ENCODE measurements around the gene METTL24.

The METTL24 gene

DNA sequence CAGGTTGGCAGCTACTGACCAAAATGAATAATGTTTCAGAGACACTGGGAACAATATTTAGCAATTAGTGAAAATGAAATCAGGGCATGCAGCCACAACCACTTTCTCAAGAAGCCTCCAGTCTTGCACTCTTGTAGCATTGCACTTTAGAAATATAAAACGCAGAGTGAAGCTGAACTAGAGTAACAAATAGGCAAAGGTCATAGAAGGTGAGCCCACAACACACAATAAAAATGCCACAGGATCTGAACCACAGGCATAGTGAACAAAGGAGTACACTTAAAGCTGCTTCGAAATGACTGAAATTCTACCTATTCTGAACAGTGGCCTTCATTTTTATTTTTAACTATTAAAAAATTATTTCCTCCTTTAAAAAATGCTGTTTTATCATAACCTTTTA, 32.3 kb upstream of the METTL24 start:
- no peak for ATAC-seq
- TF ChIP-seq ZFP3 (CRISPR knock-in tag; IDR thresholded peaks at IDR 0.05) (no peak), ZNF8 (CRISPR knock-in tag; IDR thresholded peaks at IDR 0.05) (no peak), TOX (CRISPR knock-in tag; IDR thresholded peaks at IDR 0.05; ENCODE audit: borderline replicate concordance) (no peak), ZC3H10 (CRISPR knock-in tag; IDR thresholded peaks at IDR 0.05) (no peak), ESRRG (CRISPR knock-in tag; IDR thresholded peaks at IDR 0.05) (no peak), BACH2 (CRISPR knock-in tag; IDR thresholded peaks at IDR 0.05; ENCODE audit: borderline replicate concordance) (no peak), OSR1 (CRISPR knock-in tag; IDR thresholded peaks at IDR 0.05) (no peak), TCF4 (CRISPR knock-in tag; IDR thresholded peaks at IDR 0.05; ENCODE audit: borderline replicate concordance) (no peak), ZNF565 (CRISPR knock-in tag; conservative IDR thresholded peaks at IDR 0.05; ENCODE audit: low read depth) (no peak), CSDC2 (CRISPR knock-in tag; IDR thresholded peaks at IDR 0.05) (no peak), GLIS3 (CRISPR knock-in tag; IDR thresholded peaks at IDR 0.05) (no peak), PPARA (CRISPR knock-in tag; IDR thresholded peaks at IDR 0.05; ENCODE audit: borderline replicate concordance) (no peak), ISL1 (CRISPR knock-in tag; IDR thresholded peaks at IDR 0.05) (no peak), ZNF70 (CRISPR knock-in tag; IDR thresholded peaks at IDR 0.05) (no peak), ARNTL (CRISPR knock-in tag; IDR thresholded peaks at IDR 0.05; ENCODE audit: borderline replicate concordance, low read depth) (no peak)
- TF ChIP-seq, protein P1, sequence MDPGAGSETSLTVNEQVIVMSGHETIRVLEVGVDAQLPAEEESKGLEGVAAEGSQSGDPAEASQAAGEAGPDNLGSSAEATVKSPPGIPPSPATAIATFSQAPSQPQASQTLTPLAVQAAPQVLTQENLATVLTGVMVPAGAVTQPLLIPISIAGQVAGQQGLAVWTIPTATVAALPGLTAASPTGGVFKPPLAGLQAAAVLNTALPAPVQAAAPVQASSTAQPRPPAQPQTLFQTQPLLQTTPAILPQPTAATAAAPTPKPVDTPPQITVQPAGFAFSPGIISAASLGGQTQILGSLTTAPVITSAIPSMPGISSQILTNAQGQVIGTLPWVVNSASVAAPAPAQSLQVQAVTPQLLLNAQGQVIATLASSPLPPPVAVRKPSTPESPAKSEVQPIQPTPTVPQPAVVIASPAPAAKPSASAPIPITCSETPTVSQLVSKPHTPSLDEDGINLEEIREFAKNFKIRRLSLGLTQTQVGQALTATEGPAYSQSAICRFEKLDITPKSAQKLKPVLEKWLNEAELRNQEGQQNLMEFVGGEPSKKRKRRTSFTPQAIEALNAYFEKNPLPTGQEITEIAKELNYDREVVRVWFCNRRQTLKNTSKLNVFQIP (CRISPR knock-in tag; IDR thresholded peaks at IDR 0.05; ENCODE audit: borderline replicate concordance, low read depth) = no peak
- TF ChIP-seq, protein P2, sequence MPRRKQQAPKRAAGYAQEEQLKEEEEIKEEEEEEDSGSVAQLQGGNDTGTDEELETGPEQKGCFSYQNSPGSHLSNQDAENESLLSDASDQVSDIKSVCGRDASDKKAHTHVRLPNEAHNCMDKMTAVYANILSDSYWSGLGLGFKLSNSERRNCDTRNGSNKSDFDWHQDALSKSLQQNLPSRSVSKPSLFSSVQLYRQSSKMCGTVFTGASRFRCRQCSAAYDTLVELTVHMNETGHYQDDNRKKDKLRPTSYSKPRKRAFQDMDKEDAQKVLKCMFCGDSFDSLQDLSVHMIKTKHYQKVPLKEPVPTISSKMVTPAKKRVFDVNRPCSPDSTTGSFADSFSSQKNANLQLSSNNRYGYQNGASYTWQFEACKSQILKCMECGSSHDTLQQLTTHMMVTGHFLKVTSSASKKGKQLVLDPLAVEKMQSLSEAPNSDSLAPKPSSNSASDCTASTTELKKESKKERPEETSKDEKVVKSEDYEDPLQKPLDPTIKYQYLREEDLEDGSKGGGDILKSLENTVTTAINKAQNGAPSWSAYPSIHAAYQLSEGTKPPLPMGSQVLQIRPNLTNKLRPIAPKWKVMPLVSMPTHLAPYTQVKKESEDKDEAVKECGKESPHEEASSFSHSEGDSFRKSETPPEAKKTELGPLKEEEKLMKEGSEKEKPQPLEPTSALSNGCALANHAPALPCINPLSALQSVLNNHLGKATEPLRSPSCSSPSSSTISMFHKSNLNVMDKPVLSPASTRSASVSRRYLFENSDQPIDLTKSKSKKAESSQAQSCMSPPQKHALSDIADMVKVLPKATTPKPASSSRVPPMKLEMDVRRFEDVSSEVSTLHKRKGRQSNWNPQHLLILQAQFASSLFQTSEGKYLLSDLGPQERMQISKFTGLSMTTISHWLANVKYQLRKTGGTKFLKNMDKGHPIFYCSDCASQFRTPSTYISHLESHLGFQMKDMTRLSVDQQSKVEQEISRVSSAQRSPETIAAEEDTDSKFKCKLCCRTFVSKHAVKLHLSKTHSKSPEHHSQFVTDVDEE (CRISPR knock-in tag; IDR thresholded peaks at IDR 0.05) = no peak
- TF ChIP-seq, protein P3, sequence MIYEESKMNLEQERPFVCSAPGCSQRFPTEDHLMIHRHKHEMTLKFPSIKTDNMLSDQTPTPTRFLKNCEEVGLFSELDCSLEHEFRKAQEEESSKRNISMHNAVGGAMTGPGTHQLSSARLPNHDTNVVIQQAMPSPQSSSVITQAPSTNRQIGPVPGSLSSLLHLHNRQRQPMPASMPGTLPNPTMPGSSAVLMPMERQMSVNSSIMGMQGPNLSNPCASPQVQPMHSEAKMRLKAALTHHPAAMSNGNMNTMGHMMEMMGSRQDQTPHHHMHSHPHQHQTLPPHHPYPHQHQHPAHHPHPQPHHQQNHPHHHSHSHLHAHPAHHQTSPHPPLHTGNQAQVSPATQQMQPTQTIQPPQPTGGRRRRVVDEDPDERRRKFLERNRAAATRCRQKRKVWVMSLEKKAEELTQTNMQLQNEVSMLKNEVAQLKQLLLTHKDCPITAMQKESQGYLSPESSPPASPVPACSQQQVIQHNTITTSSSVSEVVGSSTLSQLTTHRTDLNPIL (CRISPR knock-in tag; IDR thresholded peaks at IDR 0.05; ENCODE audit: low read depth) = no peak
- TF ChIP-seq, protein P4, sequence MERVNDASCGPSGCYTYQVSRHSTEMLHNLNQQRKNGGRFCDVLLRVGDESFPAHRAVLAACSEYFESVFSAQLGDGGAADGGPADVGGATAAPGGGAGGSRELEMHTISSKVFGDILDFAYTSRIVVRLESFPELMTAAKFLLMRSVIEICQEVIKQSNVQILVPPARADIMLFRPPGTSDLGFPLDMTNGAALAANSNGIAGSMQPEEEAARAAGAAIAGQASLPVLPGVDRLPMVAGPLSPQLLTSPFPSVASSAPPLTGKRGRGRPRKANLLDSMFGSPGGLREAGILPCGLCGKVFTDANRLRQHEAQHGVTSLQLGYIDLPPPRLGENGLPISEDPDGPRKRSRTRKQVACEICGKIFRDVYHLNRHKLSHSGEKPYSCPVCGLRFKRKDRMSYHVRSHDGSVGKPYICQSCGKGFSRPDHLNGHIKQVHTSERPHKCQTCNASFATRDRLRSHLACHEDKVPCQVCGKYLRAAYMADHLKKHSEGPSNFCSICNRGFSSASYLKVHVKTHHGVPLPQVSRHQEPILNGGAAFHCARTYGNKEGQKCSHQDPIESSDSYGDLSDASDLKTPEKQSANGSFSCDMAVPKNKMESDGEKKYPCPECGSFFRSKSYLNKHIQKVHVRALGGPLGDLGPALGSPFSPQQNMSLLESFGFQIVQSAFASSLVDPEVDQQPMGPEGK (CRISPR knock-in tag; IDR thresholded peaks at IDR 0.05; ENCODE audit: borderline replicate concordance) = no peak
- TF ChIP-seq, protein P5, sequence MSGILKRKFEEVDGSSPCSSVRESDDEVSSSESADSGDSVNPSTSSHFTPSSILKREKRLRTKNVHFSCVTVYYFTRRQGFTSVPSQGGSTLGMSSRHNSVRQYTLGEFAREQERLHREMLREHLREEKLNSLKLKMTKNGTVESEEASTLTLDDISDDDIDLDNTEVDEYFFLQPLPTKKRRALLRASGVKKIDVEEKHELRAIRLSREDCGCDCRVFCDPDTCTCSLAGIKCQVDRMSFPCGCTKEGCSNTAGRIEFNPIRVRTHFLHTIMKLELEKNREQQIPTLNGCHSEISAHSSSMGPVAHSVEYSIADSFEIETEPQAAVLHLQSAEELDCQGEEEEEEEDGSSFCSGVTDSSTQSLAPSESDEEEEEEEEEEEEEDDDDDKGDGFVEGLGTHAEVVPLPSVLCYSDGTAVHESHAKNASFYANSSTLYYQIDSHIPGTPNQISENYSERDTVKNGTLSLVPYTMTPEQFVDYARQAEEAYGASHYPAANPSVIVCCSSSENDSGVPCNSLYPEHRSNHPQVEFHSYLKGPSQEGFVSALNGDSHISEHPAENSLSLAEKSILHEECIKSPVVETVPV (CRISPR knock-in tag; IDR thresholded peaks at IDR 0.05) = no peak

DNA sequence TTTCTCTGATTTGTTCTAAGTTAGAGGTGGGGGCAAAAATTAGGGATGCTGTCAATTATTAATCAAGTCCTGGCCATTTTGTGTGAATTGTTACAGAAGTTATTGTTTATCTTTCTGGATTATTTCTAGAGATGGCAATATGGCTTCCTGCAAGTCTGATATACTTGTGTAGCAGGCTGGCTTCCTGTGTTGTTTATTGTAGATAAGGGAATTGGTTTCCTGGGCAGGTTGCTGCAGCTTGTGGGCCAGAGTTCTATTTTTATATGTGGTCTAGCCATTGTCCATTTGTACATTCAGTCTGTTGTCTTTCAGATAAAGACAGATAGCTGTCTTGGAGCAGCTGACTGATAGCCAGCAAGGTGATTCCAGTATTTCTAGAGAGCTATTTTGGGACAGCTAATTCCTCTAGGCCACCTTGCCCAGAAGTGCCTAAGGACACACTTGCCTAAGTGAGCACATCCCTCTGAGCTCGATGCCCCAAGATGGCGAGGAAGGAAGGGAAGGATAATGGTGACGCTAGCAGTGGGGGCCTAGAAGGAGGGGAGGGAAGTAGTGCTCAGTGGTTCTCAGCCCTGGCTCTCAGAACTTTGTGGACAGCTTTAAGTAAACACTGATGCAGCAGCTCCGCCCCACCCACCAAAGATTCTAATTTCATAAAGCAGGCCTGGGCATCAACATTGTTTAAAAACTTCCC, 31.7 kb upstream of the METTL24 start:
- TF ChIP-seq OSR1 (CRISPR knock-in tag; IDR thresholded peaks at IDR 0.05) (no peak), ZFP3 (CRISPR knock-in tag; IDR thresholded peaks at IDR 0.05) (no peak), ISL1 (CRISPR knock-in tag; IDR thresholded peaks at IDR 0.05) (no peak), ESRRG (CRISPR knock-in tag; IDR thresholded peaks at IDR 0.05) (no peak), RARB (CRISPR knock-in tag; IDR thresholded peaks at IDR 0.05) (no peak), ARNTL (CRISPR knock-in tag; IDR thresholded peaks at IDR 0.05; ENCODE audit: borderline replicate concordance, low read depth) (no peak), ZNF70 (CRISPR knock-in tag; IDR thresholded peaks at IDR 0.05) (no peak), GLIS3 (CRISPR knock-in tag; IDR thresholded peaks at IDR 0.05) (no peak), PPARA (CRISPR knock-in tag; IDR thresholded peaks at IDR 0.05; ENCODE audit: borderline replicate concordance) (no peak)
- TF ChIP-seq, protein P2 (CRISPR knock-in tag; IDR thresholded peaks at IDR 0.05) = no peak
- no peak; the same call in 2 of the 3 replicates for ATAC-seq

All from SK-N-SH treated with all-trans-retinoic acid at 6 μM for 48 hours (cell line).